ENCODE results near the gene RGL3.

- TF ChIP-seq CTCF (IDR thresholded peaks at IDR 0.05; ENCODE audit: low read length) (no peak), EZH2 (IDR thresholded peaks at IDR 0.05; ENCODE audit: borderline replicate concordance, low read length) (no peak)
These were observed 16.8 kb upstream of the RGL3 start for GRCh38 chr19:11435833-11436313.

Data from OCI-LY1 (cell line).